GM23248 (cell line): ENCODE measurements around the gene NCKIPSD. TPM values are rescaled to one million over a fixed set of nuclear protein-coding genes. Genes with fewer than 3 reads are reported as not detected.

Experiments used
- DNase-seq: peaks from one replicate; pipeline ENCODE4 v3.0.0-alpha.2; 2015
- H2AFZ ChIP-seq: fragments of 200-600 bp; sonication (generic); 2 replicates; pipeline ENCODE4 v1.6.1; 2016; ENCODE audit warnings: antibody characterized with exemption
- H3F3A ChIP-seq: fragments of 200-600 bp; sonication (generic); 2 replicates; pipeline ENCODE4 v1.6.1; 2016; ENCODE audit warnings: mild to moderate bottlenecking, antibody characterized with exemption, mixed run types; ENCODE audit not compliant: insufficient read depth
- H3K27ac ChIP-seq: fragments of 200-600 bp; sonication (generic); 2 replicates; pipeline ENCODE4 v1.5.1; 2016; ENCODE audit warnings: mild to moderate bottlenecking
- H3K27me3 ChIP-seq: fragments of 200-600 bp; sonication (generic); replicated peaks from 2 replicates; pipeline ENCODE4 v1.6.1; 2016; ENCODE audit warnings: mild to moderate bottlenecking; ENCODE audit not compliant: insufficient read depth
- H3K36me3 ChIP-seq: fragments of 200-600 bp; sonication (generic); 2 replicates; pipeline ENCODE4 v1.6.1; 2016; ENCODE audit warnings: low read depth, mild to moderate bottlenecking
- H3K4me1 ChIP-seq: fragments of 200-600 bp; sonication (generic); 2 replicates; pipeline ENCODE4 v1.6.1; 2016; ENCODE audit warnings: mild to moderate bottlenecking; ENCODE audit not compliant: insufficient read depth
- H3K4me2 ChIP-seq: fragments of 200-600 bp; sonication (generic); one replicate; pipeline ENCODE4 v1.6.1; 2016; ENCODE audit warnings: mild to moderate bottlenecking; ENCODE audit not compliant: unreplicated experiment
- H3K4me3 ChIP-seq: fragments of 200-600 bp; sonication (generic); 2 replicates; pipeline ENCODE4 v1.5.1; 2016; ENCODE audit warnings: mild to moderate bottlenecking
- H3K79me2 ChIP-seq: fragments of 200-600 bp; sonication (generic); 2 replicates; pipeline ENCODE4 v1.6.1; 2016; ENCODE audit warnings: mild to moderate bottlenecking; ENCODE audit not compliant: insufficient read depth
- H3K9ac ChIP-seq: fragments of 200-600 bp; sonication (generic); 2 replicates; pipeline ENCODE4 v1.6.1; 2016; ENCODE audit warnings: mild to moderate bottlenecking
- H3K9me2 ChIP-seq: fragments of 200-600 bp; sonication (generic); 2 replicates; pipeline ENCODE4 v1.6.1; 2016; ENCODE audit warnings: mixed run types, mild to moderate bottlenecking, moderate library complexity; ENCODE audit not compliant: insufficient read depth
- H3K9me3 ChIP-seq: fragments of 200-600 bp; sonication (generic); one replicate; pipeline ENCODE4 v1.6.1; 2017; ENCODE audit warnings: low read depth
- H4K20me1 ChIP-seq: fragments of 200-600 bp; sonication (generic); 2 replicates; pipeline ENCODE4 v1.6.0; 2016; ENCODE audit not compliant: insufficient read depth
- EZH2 ChIP-seq: fragments of 200-600 bp; sonication (generic); IDR thresholded peaks from 2 replicates; pipeline ENCODE4 v1.6.1; 2018; ENCODE audit warnings: antibody characterized with exemption, mild to moderate bottlenecking; ENCODE audit not compliant: insufficient read depth, poor library complexity, severe bottlenecking
- EZH2phosphoT487 ChIP-seq: fragments of 200-600 bp; sonication (generic); IDR thresholded peaks from 2 replicates; pipeline ENCODE4 v1.6.1; 2018; ENCODE audit warnings: antibody characterized with exemption, moderate library complexity, mild to moderate bottlenecking, low read depth; ENCODE audit not compliant: insufficient read depth
- WGBS, 2 experiments: methylation state at CpG; one replicate each; pipeline ENCODE4 v1.1.6; 2015 to 2017; ENCODE audit warnings: low lambda C conversion rate in 2 of 2, low coverage in 1 of 2; ENCODE audit errors: missing lambda C conversion rate in 2 of 2; 5-methylcytosine and 5-hydroxymethylcytosine counted together
- in situ Hi-C: fragments of 300-500 bp; cut with MboI; formaldehyde crosslinking; loops from 2 replicates; pipeline ENCODE4 v1.15.0; 2020
- polyA plus RNA-seq: library from polyadenylated mRNA; unstranded; fragments of >200 nt; fragmentation: Nextera tagmentation; extraction: Ambion mirVana; gene quantifications from 2 replicates; pipeline ENCODE4 v1.2.1, GENCODE V29; 2016
- total RNA-seq: library from RNA; depleted of rRNA; stranded (reverse); fragments of >200 nt; shearing (Covaris generic); gene quantifications from 2 replicates; pipeline ENCODE4 v1.2.3, GENCODE V29; 2014

Gene NCKIPSD
- total and polyA plus RNA-seq, 2 experiments from 2014 or later = 20.6 to 32.5 TPM

- no peaks in the 10 kb centered on the region for H4K20me1 ChIP-seq
- peaks cover 7% of the 10 kb centered on the region for H3F3A ChIP-seq
- peak within 1 kb of the TSS; percentile 96 for H3K9ac ChIP-seq
- H3K27ac ChIP-seq = peak within 1 kb of the TSS; percentile 67
- peak; percentile 100 for DNase-seq
- H3K9me2 ChIP-seq = no peaks in the 10 kb centered on the region
- peaks cover 6% of the 10 kb centered on the region; the same call in 1 of the 2 replicates for H3K36me3 ChIP-seq
- in situ Hi-C loops = no loop called here
- WGBS, 2 experiments = 1 to 2% methylated on average over 36 to 38 of the region's 38 CpGs
- peaks cover 49% of the 10 kb centered on the region for H3K79me2 ChIP-seq
- peak within 1 kb of the TSS; percentile 94 for H3K4me3 ChIP-seq
- H3K4me1 ChIP-seq = peaks cover 15% of the 10 kb centered on the region
- H3K9me3 ChIP-seq = no peaks in the 10 kb centered on the region
- no peak for TF ChIP-seq EZH2
- TF ChIP-seq EZH2phosphoT487 = no peak
- H2AFZ ChIP-seq = peak within 1 kb of the TSS; percentile 81
- H3K4me2 ChIP-seq = peak within 1 kb of the TSS; percentile 83
- H3K27me3 ChIP-seq = no peaks in the 10 kb centered on the region
Measured at GRCh38 chr3:48716982-48717746, 31.4 kb upstream of the NCKIPSD start, which contains the start of gene IP6K2. Gene IP6K2, minus strand, starts transcription at chr3:48717221. Its CDS starts 21,930 bp downstream, at chr3:48695291.

- peaks cover 55% of the 10 kb centered on the region for H3K79me2 ChIP-seq
- in situ Hi-C loops = no loop called here
- peak overlapping the region; percentile 83 for H3K4me2 ChIP-seq
- peak overlapping the region; percentile 94 for H3K4me3 ChIP-seq
- TF ChIP-seq EZH2phosphoT487 (no peak), EZH2 (no peak)
- no peaks in the 10 kb centered on the region for H3K9me2 ChIP-seq
- H4K20me1 ChIP-seq = no peaks in the 10 kb centered on the region
- WGBS, 2 experiments = 1 to 2% methylated on average over 10 to 16 of the region's 16 CpGs
- peaks cover 10% of the 10 kb centered on the region; the same call in 1 of the 2 replicates for H3K36me3 ChIP-seq
- peak overlapping the region; percentile 67 for H3K27ac ChIP-seq
- peak overlapping the region; percentile 96 for H3K9ac ChIP-seq
- no peaks in the 10 kb centered on the region for H3K27me3 ChIP-seq
- DNase-seq = peak; percentile 44
- peaks cover 10% of the 10 kb centered on the region for H3F3A ChIP-seq
- H3K4me1 ChIP-seq = peaks cover 15% of the 10 kb centered on the region
- peak overlapping the region; percentile 71 for H2AFZ ChIP-seq
- H3K9me3 ChIP-seq = no peaks in the 10 kb centered on the region
Measured at GRCh38 chr3:48716508-48716981, 30.8 kb upstream of the NCKIPSD start.

GRCh38 chr3:48715174-48715800 lies 29.6 kb upstream of the NCKIPSD start:
- peak; percentile 88 for DNase-seq
- peaks cover 15% of the 10 kb centered on the region for H3K4me1 ChIP-seq
- peaks cover 20% of the 10 kb centered on the region for H3K36me3 ChIP-seq
- no peaks in the 10 kb centered on the region for H4K20me1 ChIP-seq
- H3K9me3 ChIP-seq = no peaks in the 10 kb centered on the region
- TF ChIP-seq EZH2phosphoT487 (no peak), EZH2 (no peak)
- H3K27ac ChIP-seq = peak overlapping the region; percentile 67
- H3K4me2 ChIP-seq = peak overlapping the region; percentile 83
- no peaks in the 10 kb centered on the region for H3K9me2 ChIP-seq
- no peaks in the 10 kb centered on the region for H3K27me3 ChIP-seq
- H3K4me3 ChIP-seq = peak overlapping the region; percentile 94
- H3F3A ChIP-seq = peaks cover 15% of the 10 kb centered on the region
- H3K9ac ChIP-seq = peak overlapping the region; percentile 96
- in situ Hi-C loops = no loop called here
- H2AFZ ChIP-seq = no peak overlapping the region
- H3K79me2 ChIP-seq = peaks cover 68% of the 10 kb centered on the region

GRCh38 chr3:48711727-48712126 lies 26.0 kb upstream of the NCKIPSD start:
- DNase-seq = no peak
- Histone ChIP-seq H3K27me3 (no peaks in the 10 kb centered on the region), H3K9me3 (no peaks in the 10 kb centered on the region), H3K27ac (no peak overlapping the region), H3K36me3 (peaks cover 29% of the 10 kb centered on the region), H3K9ac (no peak overlapping the region), H3K9me2 (no peaks in the 10 kb centered on the region), H3K4me2 (no peak overlapping the region), H3F3A (peaks cover 46% of the 10 kb centered on the region), H2AFZ (no peak overlapping the region), H3K4me1 (peaks cover 35% of the 10 kb centered on the region), H3K4me3 (no peak overlapping the region), H4K20me1 (peaks cover 6% of the 10 kb centered on the region; the same call in 1 of the 2 replicates), H3K79me2 (peaks cover 100% of the 10 kb centered on the region)
- in situ Hi-C loops = no loop called here
- WGBS, 2 experiments = 96 to 98% methylated on average over 2 of the region's 2 CpGs
- TF ChIP-seq EZH2phosphoT487 (no peak), EZH2 (no peak)
